B cell (primary cell): ENCODE measurements around the gene TTL. TPM values are rescaled to one million over a fixed set of nuclear protein-coding genes. Genes with fewer than 3 reads are reported as not detected.

Source experiments
- ATAC-seq: fragments of 200-7000 bp; cut with Tn5 transposase; one replicate; pipeline ENCODE4 v1.10.0; 2021; ENCODE audit warnings: low read depth, mild to moderate bottlenecking, moderate number of reproducible peaks, moderate library complexity
- CTCF ChIA-PET: fragments of 350-600 bp; sonication (Branson Sonifier 250); formaldehyde crosslinking; loops from one replicate; lab custom pipeline; 2021; ENCODE audit warnings: antibody characterized with exemption, inconsistent platforms; lab: Charles Lee
- POLR2A ChIA-PET: fragments of 350-600 bp; sonication (Branson Sonifier 250); formaldehyde crosslinking; loops from one replicate; lab custom pipeline; 2021; ENCODE audit warnings: antibody characterized with exemption; lab: Charles Lee
- DNase-seq: peaks from one replicate; pipeline ENCODE4 v3.0.0; 2013
- H2AFZ ChIP-seq: 2 replicates; pipeline ENCODE4 v1.6.1; 2012; ENCODE audit warnings: mild to moderate bottlenecking, low read depth, low read length; ENCODE audit not compliant: insufficient read depth, poor library complexity, severe bottlenecking
- H3K27ac ChIP-seq, 2 donors: 1 replicate in 1 of 2; 2 replicates in 1 of 2; pipeline ENCODE4 v1.5.1; 2012 to 2013; ENCODE audit warnings: low read length in 2 of 2, mild to moderate bottlenecking in 2 of 2, moderate library complexity in 1 of 2
- H3K27me3 ChIP-seq, 4 experiments: fragments of 200-600 bp in 1 of 4; sonication (generic) in 1 of 4; replicated peaks in 1 of 4; 1 replicate in 2 of 4; 2 replicates in 2 of 4; pipeline versions ENCODE4 v1.6.1 to v1.7.0; 2013 to 2016; ENCODE audit warnings: low read length in 3 of 4, mild to moderate bottlenecking in 2 of 4, mixed read lengths in 1 of 4, moderate library complexity in 1 of 4; ENCODE audit not compliant: insufficient read depth in 4 of 4, control insufficient read depth in 3 of 4; ENCODE audit errors: control extremely low read depth in 1 of 4
- H3K36me3 ChIP-seq, 2 experiments: replicated peaks in 1 of 2; 1 replicate in 1 of 2; 2 replicates in 1 of 2; pipeline versions ENCODE4 v1.6.1 to v1.7.1; 2013; ENCODE audit warnings: low read length in 1 of 2; ENCODE audit not compliant: insufficient read depth in 2 of 2, control insufficient read depth in 1 of 2; ENCODE audit errors: control extremely low read depth in 1 of 2, extremely low read depth in 1 of 2
- H3K4me1 ChIP-seq, 2 donors: fragments of 200-600 bp in 1 of 2; sonication (generic) in 1 of 2; 1 replicate in 1 of 2; 2 replicates in 1 of 2; pipeline versions ENCODE4 v1.5.1 to v1.6.1; 2013 to 2017; ENCODE audit warnings: low read length in 2 of 2; ENCODE audit not compliant: control insufficient read depth in 2 of 2, insufficient read depth in 2 of 2
- H3K4me2 ChIP-seq: replicated peaks from 2 replicates; pipeline ENCODE3; 2012; ENCODE audit warnings: mild to moderate bottlenecking, low read depth, low read length; ENCODE audit not compliant: poor library complexity, severe bottlenecking
- H3K4me3 ChIP-seq, 5 experiments: fragments of 200-600 bp in 1 of 5; sonication (generic) in 1 of 5; 1 replicate in 3 of 5; 2 replicates in 2 of 5; pipeline versions ENCODE4 v1.5.1 to v1.7.0; 2011 to 2016; ENCODE audit warnings: low read length in 4 of 5, mild to moderate bottlenecking in 4 of 5, low read depth in 2 of 5, control low read depth in 1 of 5, moderate library complexity in 1 of 5; ENCODE audit not compliant: insufficient read depth in 1 of 5; ENCODE audit errors: control extremely low read depth in 1 of 5, extremely low read depth in 1 of 5
- H3K79me2 ChIP-seq: fragments of 200-600 bp; sonication (generic); one replicate; pipeline ENCODE4 v1.6.0; 2016; ENCODE audit warnings: low read length; ENCODE audit not compliant: control insufficient read depth, insufficient read depth
- H3K9ac ChIP-seq: fragments of 200-600 bp; sonication (generic); 2 replicates; pipeline ENCODE4 v1.6.1; 2017; ENCODE audit warnings: mild to moderate bottlenecking, low read length, moderate library complexity
- H3K9me3 ChIP-seq, 3 donors: one replicate each; pipeline versions ENCODE4 v1.6.1 to v1.7.1; 2013; ENCODE audit warnings: low read length in 2 of 3; ENCODE audit not compliant: control insufficient read depth in 2 of 3, insufficient read depth in 1 of 3; ENCODE audit errors: control extremely low read depth in 1 of 3
- H4K20me1 ChIP-seq: 2 replicates; pipeline ENCODE4 v1.6.0; 2012; ENCODE audit warnings: mild to moderate bottlenecking, low read length; ENCODE audit not compliant: insufficient read depth, control insufficient read depth, poor library complexity, severe bottlenecking
- H3K27ac Mint-ChIP-seq: one replicate; pipeline ENCODE4 v1.8.0; 2021; ENCODE audit warnings: mixed read lengths
- H3K27me3 Mint-ChIP-seq: one replicate; pipeline ENCODE4 v1.8.0; 2021; ENCODE audit warnings: mixed read lengths
- H3K4me1 Mint-ChIP-seq: one replicate; pipeline ENCODE4 v1.8.0; 2021; ENCODE audit warnings: mixed read lengths
- H3K4me3 Mint-ChIP-seq: one replicate; pipeline ENCODE4 v1.8.0; 2021; ENCODE audit warnings: mixed read lengths
- H3K9me3 Mint-ChIP-seq: one replicate; pipeline ENCODE4 v1.8.0; 2022; ENCODE audit warnings: mixed read lengths; ENCODE audit not compliant: insufficient read depth
- CTCF ChIP-seq: fragments of 200-600 bp; IDR thresholded peaks from one replicate; pipeline ENCODE4 v1.8.0; 2022; ENCODE audit warnings: antibody characterized with exemption, mild to moderate bottlenecking
- EZH2 ChIP-seq: IDR thresholded peaks from 2 replicates; pipeline ENCODE4 v1.6.1; 2012; ENCODE audit warnings: borderline replicate concordance, low read depth, mild to moderate bottlenecking, moderate library complexity, low read length; ENCODE audit not compliant: insufficient read depth, poor library complexity, severe bottlenecking
- WGBS: methylation state at CpG from one replicate; pipeline ENCODE4 v1.1.5; 2013; ENCODE audit warnings: missing lambda C conversion rate; ENCODE audit not compliant: insufficient coverage; 5-methylcytosine and 5-hydroxymethylcytosine counted together
- intact Hi-C: fragments of 100-400 bp; cut with micrococcal nuclease; formaldehyde crosslinking; loops from one replicate; pipeline ENCODE4 v1.10.0; 2022
- polyA plus RNA-seq: library from polyadenylated mRNA; depleted of rRNA; stranded (reverse); fragments of >200 nt; gene quantifications from 2 replicates; pipeline ENCODE4 v1.2.3, GENCODE V29; 2012
- total RNA-seq, 2 donors: library from RNA; stranded (reverse); fragments of 120-200 nt in 1 of 2; gene quantifications; 1 replicate in 1 of 2; 2 replicates in 1 of 2; pipeline versions ENCODE4 v1.2.3 to v1.2.4, GENCODE V29; 2013 to 2022

TTL gene
- total and polyA plus RNA-seq, 2 donors (not counting 1 experiment from before 2014, with no cell fraction given), result 9.5 to 31.4 TPM

GRCh38 chr2:112493048-112493447 lies 11.1 kb downstream of the TTL start:
- ATAC-seq (no peak), DNase-seq (no peak)
- no peaks in the 10 kb centered on the region for H4K20me1 ChIP-seq
- CTCF ChIA-PET, result no interaction called here
- POLR2A ChIA-PET, result no interaction called here
- H3K36me3 ChIP-seq, result peaks cover 0 to 12% of the 10 kb centered on the region in 2 experiments
- H3K27ac ChIP-seq, result no peak overlapping the region
- H3K27me3 Mint-ChIP-seq, result no peaks in the 10 kb centered on the region
- no peak overlapping the region for H2AFZ ChIP-seq
- no peak overlapping the region for H3K27ac Mint-ChIP-seq
- H3K4me2 ChIP-seq, result no peak overlapping the region
- H3K4me1 ChIP-seq, result no peaks in the 10 kb centered on the region
- H3K27me3 ChIP-seq, result no peaks in the 10 kb centered on the region
- intact Hi-C loops, result no loop called here
- TF ChIP-seq CTCF (no peak), EZH2 (no peak)
- WGBS, result no CpG with 5 or more reads among the region's 3 CpGs
- H3K9me3 Mint-ChIP-seq, result no peaks in the 10 kb centered on the region
- H3K4me3 Mint-ChIP-seq, result no peak overlapping the region
- no peak overlapping the region for H3K9ac ChIP-seq
- H3K4me3 ChIP-seq, result no peak overlapping the region
- H3K79me2 ChIP-seq, result no peaks in the 10 kb centered on the region
- H3K4me1 Mint-ChIP-seq, result no peaks in the 10 kb centered on the region
- H3K9me3 ChIP-seq, result no peaks in the 10 kb centered on the region

- ATAC-seq (no peak), DNase-seq (no peak)
- no peak overlapping the region for H3K4me2 ChIP-seq
- no peak overlapping the region for H3K9ac ChIP-seq
- peaks cover 0 to 12% of the 10 kb centered on the region in 2 experiments for H3K36me3 ChIP-seq
- no peaks in the 10 kb centered on the region for H3K4me1 Mint-ChIP-seq
- ChIA-PET POLR2A (no interaction called here), CTCF (no interaction called here)
- no peaks in the 10 kb centered on the region for H3K4me1 ChIP-seq
- H3K27me3 ChIP-seq, result no peaks in the 10 kb centered on the region
- no peak overlapping the region for H3K27ac ChIP-seq
- H3K27ac Mint-ChIP-seq, result no peak overlapping the region
- no peak overlapping the region for H2AFZ ChIP-seq
- H3K4me3 ChIP-seq, result no peak overlapping the region
- H3K9me3 ChIP-seq, result no peaks in the 10 kb centered on the region
- no peaks in the 10 kb centered on the region for H3K9me3 Mint-ChIP-seq
- 97% methylated on average over 7 of the region's 9 CpGs for WGBS
- TF ChIP-seq EZH2, result no peak
- no peak for TF ChIP-seq CTCF
- no peaks in the 10 kb centered on the region for H3K79me2 ChIP-seq
- H3K4me3 Mint-ChIP-seq, result no peak overlapping the region
- H4K20me1 ChIP-seq, result no peaks in the 10 kb centered on the region
- no peaks in the 10 kb centered on the region for H3K27me3 Mint-ChIP-seq
- intact Hi-C loops, result no loop called here
Measured at GRCh38 chr2:112493858-112494648, 12.1 kb downstream of the TTL start.
